Activated naive CD4-positive, alpha-beta T cell treated with anti-CD3 and anti-CD28 coated beads, Interleukin-2, amount 50 U/mL, for 16 hours (primary cell): ENCODE results near the gene RBM39.
"Not testable (repeated sequence)": the region's sequence is repeated elsewhere in the genome, so short reads cannot be mapped to it uniquely, and the experiment has no call there.

ENCODE experiments used
- DNase-seq: peaks from one replicate; pipeline ENCODE4 v3.0.0-alpha.2; 2020

RBM39 gene

DNA sequence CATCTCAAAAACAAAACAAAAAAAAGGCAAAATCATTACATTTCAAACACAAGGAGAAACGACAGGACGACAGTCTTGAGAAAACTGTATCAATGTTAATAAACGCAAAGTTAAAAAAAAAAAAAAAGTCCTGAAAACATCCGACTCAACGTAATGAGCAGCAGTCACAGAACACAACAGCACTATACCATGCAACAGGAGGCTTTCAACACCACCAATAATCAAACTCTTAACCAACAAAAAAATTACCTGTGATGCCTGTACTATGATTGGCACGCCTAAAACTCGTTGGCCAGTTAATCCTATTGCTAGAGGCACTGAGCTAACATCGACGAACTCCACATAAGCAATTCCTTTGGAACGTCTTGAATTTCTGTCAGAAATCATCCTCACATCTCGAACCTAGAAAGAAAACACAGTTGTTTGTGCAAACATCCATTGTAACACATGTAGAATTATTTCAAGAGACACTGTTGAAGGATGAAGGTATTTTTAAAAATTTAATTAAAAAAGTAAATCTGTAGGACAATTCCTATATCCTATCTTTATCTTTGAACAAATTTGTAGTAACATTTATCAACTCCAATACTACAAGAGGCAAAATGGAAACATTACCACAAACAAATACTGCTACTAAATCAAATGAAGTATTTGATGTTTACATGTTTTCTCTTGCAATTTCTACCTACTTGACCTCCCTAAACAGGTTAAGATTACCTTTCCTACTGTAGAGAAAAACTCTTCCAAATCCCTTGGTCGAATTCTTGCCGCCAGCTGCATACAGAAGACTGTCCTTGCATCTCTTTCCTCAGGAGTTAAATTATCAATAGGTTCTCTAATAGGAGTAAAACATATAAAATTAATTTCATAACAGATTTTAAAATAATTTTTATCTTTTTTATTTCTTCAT lies 17.5 kb downstream of the RBM39 start:
- no peak for DNase-seq

DNA sequence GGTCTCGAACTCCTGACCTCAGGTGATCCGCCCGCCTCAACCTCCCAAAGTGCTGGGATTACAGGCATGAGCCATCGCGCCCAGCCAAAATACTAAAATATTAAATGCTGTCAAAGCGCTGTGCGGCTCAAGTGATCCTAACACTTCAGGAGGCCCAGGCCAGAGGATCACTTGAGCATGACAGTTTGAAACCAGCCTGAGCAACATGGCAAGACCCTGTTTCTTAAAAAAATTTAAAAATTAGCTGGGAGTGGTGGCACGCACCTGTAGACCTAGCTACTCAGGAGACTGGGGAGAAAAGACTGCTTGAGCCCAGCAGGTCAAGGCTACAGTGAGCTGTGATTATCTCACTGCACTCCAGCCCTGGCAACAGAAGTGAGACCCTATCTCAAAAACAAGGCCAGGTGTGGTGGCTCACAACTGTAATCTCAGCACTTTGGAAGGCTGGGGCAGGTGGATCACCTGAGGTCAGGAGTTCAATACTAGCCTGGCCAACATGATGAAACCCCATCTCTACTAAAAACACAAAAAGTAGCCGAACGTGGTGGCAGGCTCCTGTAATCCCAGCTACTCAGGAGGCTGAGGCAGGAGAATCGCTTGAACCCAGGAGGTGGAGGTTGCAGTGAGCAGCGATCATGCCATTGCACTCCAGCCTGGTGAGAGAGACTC lies 18.3 kb downstream of the RBM39 start:
- not testable (repeated sequence) for DNase-seq

GRCh38 chr20:35723275-35723639 lies 18.8 kb downstream of the RBM39 start:
- DNase-seq: not testable (repeated sequence)

DNA sequence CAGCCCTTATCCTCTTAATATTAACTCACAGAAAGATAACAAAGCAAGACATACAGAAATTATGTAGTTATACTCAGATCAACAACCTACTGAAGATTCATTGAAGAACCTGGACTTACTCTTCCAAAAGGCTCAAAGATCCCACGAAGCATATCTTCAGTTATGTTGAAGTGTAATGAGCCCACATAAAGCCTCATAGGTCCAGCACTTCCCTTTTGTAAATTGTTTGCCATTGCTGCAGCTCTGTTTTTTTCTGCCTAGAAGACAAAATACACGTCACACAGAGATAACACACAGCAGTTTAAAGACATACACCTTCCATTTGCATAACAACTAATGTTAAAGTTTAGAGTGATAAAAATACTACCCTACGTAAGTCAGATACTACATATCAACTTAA lies 20.4 kb downstream of the RBM39 start:
- DNase-seq: no peak

- no peak for DNase-seq
Measured at GRCh38 chr20:35721219-35721618, 20.8 kb downstream of the RBM39 start.

GRCh38 chr20:35720165-35721123 lies 21.6 kb downstream of the RBM39 start:
- no peak for DNase-seq

DNA sequence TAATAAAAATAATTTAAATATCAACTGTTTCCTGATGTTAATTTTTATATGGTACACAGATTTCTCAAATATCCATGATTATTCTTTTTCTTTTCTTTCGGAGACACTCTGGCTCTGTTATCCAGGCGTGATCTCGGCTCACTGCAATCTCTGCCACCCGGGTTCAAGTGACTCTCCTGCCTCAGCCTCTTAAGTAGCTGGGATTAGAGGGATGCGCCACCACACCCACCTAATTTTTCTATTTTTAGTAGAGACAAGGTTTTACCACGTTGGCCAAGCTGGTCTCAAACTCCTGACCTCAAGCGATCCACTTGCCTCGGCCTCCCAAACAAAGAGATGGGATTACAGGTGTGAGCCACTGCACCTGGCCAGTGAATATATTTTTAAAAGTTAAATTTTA lies 22.3 kb downstream of the RBM39 start:
- no peak for DNase-seq

DNA sequence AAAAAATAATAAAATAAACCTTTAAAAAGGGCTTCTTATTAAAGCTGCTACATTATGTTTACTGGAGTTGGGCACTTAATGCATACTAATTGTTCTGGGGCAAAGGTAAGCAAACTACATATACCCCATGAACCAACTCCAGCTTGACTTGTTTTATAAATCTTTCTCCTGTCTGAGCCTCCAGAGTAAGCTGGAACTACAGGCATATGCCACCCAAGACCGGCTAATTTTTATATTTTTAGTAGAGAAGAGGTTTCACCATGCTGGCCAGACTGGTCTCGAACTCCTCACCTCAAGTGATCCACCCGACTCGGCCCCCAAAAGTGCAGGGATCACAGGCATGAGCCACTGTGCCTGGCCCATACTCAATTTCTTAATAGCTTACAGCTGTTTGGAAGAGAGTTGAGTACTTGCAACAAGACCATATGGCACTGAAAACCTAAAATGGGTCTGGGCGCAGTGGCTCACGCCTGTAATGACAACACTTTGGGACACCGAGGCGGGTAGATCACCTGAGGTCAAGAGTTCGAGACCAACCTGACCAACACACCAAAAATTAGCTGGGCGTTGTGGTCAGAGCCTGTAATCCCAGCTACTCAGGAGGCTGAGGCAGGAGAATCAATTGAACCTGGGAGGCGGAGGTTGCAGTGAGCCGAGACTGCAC lies 23.0 kb downstream of the RBM39 start:
- no peak for DNase-seq

DNA sequence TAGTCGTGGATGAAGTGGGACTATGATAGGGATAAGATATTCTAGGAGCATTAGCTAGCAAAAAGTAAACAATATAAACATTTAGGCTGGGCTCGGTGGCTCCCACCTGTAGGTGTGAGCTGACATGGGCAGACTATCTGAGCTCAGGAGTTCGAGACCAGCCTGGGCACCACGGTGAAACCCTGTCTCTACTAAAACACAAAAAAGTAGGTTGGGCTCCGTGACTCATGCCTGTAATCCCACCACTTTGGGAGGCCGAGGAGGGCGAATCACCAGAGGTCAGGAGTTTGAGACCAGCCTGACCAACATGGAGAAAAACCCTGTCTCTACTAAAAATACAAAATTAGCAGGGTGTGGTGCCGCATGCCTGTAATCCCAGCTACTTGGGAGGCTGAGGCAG lies 23.7 kb downstream of the RBM39 start:
- not testable (repeated sequence) for DNase-seq

DNA sequence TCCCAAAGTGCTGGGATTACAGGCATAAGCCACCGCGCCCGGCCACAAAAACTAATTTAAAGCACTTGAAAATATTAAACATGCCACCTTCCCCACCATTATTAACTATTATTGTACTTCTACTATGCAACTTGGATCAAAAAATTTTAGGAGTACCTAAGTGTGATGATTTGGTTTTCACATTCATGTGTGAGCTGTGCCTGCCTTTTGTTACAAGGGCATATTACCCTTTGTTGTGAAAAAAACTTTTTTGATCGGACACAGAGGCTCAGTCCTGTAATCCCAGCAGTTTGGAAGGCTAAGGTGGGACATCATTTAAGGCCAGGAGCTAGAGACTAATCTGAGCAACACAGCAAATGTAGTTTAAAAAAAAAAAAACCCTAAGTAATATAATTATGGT lies 25.7 kb downstream of the RBM39 start:
- no peak for DNase-seq

DNA sequence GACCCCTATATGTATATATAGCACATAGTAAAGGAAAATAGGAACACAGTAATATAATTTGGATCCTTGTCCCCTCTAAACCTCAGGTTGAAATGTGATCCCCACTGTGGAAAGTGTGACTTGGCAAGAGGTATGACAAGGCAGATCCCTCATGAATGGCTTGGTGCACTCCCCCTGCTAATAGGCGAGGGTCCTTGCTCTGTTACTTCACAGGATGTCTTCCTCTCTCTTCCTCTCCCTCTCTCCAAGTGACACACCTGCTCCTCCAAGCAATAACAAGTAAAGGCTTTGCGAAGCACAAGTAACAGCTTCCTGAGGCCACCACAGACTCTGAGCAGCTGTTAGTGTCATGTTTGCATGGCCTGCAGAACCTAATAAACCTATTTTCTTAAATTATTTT lies 26.4 kb downstream of the RBM39 start:
- no peak for DNase-seq

GRCh38 chr20:35714127-35714526 lies 27.9 kb downstream of the RBM39 start:
- DNase-seq: no peak

- not testable (repeated sequence) for DNase-seq
Measured at GRCh38 chr20:35713120-35713519, 28.9 kb downstream of the RBM39 start.

GRCh38 chr20:35711588-35712209 lies 30.4 kb downstream of the RBM39 start:
- no peak for DNase-seq

DNA sequence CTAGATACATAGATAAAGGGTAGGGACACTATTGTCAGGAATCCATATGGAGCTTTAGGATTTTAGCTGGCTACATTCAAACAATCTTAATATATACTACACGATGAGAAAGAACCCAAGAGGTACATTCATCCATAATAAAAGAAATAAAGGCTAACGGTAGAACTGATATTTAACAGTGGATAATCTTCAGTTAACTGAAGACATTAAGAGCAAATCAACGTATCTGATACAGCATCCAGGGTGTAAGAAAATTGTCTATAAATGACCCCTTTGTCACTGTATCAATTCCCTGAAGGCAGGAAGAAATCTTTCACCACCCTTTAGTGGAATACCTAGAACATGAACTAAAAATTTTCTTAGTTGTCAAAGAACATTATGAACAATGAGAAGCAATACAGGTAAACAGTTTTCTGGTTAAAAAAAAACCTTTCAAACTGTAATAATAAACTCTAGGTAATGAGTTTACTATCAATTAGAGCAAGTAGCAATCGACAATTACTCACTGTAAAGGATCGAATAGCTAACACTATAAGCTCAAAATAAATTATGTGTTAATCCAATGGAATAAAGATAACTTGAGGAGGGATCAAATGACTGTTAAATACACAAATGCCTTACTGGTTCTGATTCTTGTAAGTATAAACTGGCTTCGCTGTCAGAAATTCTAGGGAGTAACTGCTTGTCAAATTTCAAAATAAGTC lies 31.0 kb downstream of the RBM39 start:
- no peak for DNase-seq

DNA sequence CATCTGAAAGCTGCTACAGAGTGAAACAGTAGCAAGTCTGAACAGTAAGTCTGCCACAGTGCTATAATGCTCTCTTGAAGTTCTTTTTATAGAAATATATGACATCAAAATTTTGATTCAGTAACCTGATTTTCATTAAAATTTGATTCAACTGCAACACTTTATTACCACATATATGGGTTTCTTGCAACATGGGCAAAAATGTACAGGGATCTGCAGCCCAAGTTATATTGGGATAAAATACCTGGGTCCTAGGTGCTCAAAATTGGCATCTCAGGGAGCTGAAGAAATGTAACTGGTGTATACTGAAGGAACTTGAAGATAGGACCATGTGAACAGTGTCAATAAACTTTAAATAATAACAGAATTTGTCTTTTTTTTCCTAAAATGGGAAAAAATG lies 32.0 kb downstream of the RBM39 start:
- DNase-seq: no peak

DNA sequence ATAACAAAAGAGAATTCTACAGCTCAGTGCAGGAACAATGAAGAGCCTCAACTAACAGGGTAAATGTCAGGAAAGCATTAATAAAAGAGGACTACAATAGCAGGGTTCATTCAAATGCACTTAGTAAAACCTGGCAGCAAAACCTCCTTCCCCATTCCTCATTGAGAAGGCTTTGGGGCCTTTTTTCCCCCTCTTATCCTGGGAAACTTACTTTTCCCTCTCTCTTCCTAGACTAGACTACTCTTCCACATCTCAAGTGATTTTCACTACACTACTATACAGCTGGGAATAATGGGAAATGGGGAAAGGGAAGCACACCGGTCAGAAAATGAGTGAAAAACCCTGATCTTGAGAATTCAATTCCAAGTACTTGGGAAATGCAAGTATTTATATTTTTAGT lies 32.8 kb downstream of the RBM39 start:
- DNase-seq: no peak

DNA sequence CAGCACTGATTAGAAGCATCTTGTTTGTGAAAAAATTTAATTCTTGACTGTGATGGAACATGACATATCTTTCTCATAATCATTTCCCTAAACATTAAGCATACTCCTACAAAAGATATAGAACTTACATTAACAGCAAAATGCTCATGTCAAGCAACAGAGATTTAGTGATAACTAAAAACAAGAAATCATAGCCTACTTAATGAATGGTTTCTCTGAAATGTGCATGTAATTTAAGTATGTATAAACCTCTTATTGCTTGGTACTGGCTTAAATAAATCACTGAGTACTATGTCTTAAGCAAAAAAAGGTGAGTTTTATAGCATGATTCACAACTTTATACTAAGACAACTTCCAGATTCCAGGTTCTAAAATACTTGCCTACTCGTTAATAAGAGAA lies 33.6 kb downstream of the RBM39 start:
- no peak for DNase-seq

DNA sequence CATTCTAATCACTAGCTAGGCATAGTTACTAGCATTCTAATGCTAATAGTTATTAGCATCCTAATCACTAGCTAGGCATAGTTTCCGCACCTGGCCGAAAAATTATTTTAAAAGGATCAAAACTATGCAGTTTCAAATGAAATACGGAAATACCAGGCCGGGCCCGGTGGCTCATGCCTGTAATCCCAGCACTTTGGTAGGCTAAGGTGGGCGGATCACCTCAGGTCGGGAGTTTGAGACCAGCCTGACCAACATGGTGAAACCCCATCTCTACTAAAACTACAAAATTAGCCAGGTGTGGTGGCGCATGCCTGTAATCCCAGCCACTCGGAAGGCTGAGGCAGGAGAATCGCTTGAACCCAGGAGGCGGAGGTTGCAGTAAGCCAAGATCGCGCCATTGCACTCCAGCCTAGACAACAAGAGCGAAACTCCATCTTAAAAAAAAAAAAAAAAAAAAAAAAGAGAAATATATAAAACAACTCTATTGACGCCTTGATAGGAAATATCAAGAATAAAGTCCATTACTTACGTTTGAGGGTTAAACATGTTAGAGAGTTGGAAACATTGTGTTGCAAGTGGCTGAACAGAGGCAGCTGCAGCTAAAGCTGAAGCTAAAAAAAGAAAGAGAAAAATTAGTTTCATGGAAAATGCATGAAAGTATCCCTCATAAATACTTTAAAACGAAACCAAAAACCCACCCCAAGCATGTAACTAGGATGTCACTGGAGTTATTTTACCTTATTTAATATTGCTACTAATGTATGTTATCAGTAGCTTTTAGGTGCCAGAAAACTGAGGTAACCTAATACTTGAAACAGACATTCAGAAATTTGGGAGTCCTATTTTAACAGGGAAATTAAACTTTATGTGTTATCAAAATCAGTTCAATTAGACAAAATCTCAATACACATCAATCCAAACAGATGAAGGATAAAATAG lies 35.2 kb downstream of the RBM39 start:
- DNase-seq: not testable (repeated sequence)

GRCh38 chr20:35705894-35706293 lies 36.2 kb downstream of the RBM39 start:
- DNase-seq: not testable (repeated sequence)
